Lower leg skin (tissue), 4 donors: Measurements from ENCODE around the gene ZNF716. TPM values are rescaled to one million over a fixed set of nuclear protein-coding genes. Genes with fewer than 3 reads are reported as not detected.
"Not testable (repeated sequence)": the region's sequence is repeated elsewhere in the genome, so short reads cannot be mapped to it uniquely, and the experiment has no call there.

Source experiments
- DNase-seq, 2 donors: peaks; one replicate each; pipeline ENCODE4 v3.0.0-alpha.2; 2019; ENCODE audit warnings: low spot score in 2 of 2
- H3K4me3 ChIP-seq: fragments of 200-600 bp; sonication (generic); 2 replicates; pipeline ENCODE4 v1.5.1; 2017; ENCODE audit warnings: mild to moderate bottlenecking, low read depth; ENCODE audit not compliant: poor library complexity, severe bottlenecking
- CTCF ChIP-seq, 3 donors: fragments of 450-650 bp; IDR thresholded peaks; one replicate each; pipeline ENCODE4 v1.5.1; 2016; ENCODE audit warnings: antibody characterized with exemption in 3 of 3, mild to moderate bottlenecking in 3 of 3, moderate library complexity in 2 of 3
- POLR2A ChIP-seq, 2 donors: fragments of 450-650 bp; IDR thresholded peaks; one replicate each; pipeline ENCODE4 v1.6.1; 2016 to 2017; ENCODE audit warnings: antibody characterized with exemption in 2 of 2, mild to moderate bottlenecking in 1 of 2, moderate library complexity in 1 of 2
- WGBS, 2 donors: methylation state at CpG; one replicate each; pipeline ENCODE4 v1.1.5; 2018; 5-methylcytosine and 5-hydroxymethylcytosine counted together
- intact Hi-C: fragments of 100-400 bp; cut with DNase I; formaldehyde crosslinking; loops from one replicate; pipeline ENCODE4 v1.15.0; 2023; ENCODE audit warnings: low total_unique reads
- total RNA-seq, 4 donors: library from RNA; depleted of rRNA; stranded (reverse); fragments of >200 nt; gene quantifications; one replicate each; pipeline ENCODE4 v1.1.0, GENCODE V29; 2016

Gene ZNF716
- total RNA-seq, 4 donors from 2014 or later = not detected

GRCh38 chr7:57427594-57427993, 22.4 kb upstream of the ZNF716 start:
- WGBS, 2 donors = 84 to 89% methylated on average over 8 of the region's 8 CpGs
- TF ChIP-seq POLR2A (IDR thresholded peaks at IDR 0.05) = no peak
- TF ChIP-seq CTCF (IDR thresholded peaks at IDR 0.05) = no peak
- intact Hi-C loops = no loop called here
- DNase-seq = peak in 1 of 2 donors; percentile 81
- H3K4me3 ChIP-seq = no peak overlapping the region

DNA sequence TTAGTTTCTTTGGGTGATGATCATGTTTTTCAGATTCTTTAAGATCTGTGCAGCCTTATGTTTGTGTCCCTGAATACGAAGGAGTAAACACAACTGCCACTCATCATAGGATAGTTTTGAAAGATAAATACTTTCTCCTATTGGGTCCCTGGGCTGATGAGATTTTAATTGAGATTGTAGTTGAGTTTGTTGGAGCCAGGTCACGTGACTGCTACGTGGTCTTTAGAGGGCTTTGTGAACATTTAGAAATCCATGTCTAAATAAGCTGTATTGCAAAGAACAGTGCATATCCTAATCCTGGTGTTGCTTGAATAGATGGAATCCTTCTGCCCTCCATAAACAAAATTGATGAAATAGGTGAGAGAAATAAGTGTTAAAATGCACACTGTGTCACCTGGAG, 17.4 kb upstream of the ZNF716 start:
- WGBS, 2 donors = 47 to 50% methylated on average over 3 of the region's 3 CpGs
- TF ChIP-seq CTCF (IDR thresholded peaks at IDR 0.05) (no peak), POLR2A (IDR thresholded peaks at IDR 0.05) (no peak)
- no peak for DNase-seq
- intact Hi-C loops = no loop called here
- no peak overlapping the region for H3K4me3 ChIP-seq

DNA sequence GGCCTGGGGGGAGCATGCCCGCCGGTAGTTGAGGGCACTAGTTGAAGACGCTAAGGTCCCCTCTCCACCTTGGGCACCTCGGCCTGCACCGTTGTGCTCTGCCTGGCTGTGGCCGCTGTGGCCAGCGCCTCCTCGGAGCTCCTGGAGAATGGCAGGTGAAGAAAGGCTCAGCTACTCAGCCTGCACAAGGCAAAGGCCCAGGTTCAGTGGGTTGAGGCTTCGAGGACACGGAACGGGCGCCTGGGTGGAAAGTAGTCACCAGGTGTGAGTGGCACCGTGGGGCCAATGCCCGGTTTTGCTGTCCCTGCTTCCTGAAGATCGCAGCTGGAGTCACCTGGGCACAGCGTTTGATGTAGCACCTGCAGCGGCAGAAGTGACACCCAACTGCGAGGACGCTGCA, 12.4 kb upstream of the ZNF716 start:
- no peak overlapping the region for H3K4me3 ChIP-seq
- TF ChIP-seq CTCF (IDR thresholded peaks at IDR 0.05) = no peak
- TF ChIP-seq POLR2A (IDR thresholded peaks at IDR 0.05) = no peak
- no peak for DNase-seq
- intact Hi-C loops = no loop called here
- 91 to 93% methylated on average over 19 of the region's 19 CpGs for WGBS, 2 donors

GRCh38 chr7:57438244-57438643, 11.7 kb upstream of the ZNF716 start:
- intact Hi-C loops = no loop called here
- no peak overlapping the region for H3K4me3 ChIP-seq
- 88 to 93% methylated on average over 6 to 7 of the region's 7 CpGs for WGBS, 2 donors
- TF ChIP-seq CTCF (IDR thresholded peaks at IDR 0.05) = no peak
- TF ChIP-seq POLR2A (IDR thresholded peaks at IDR 0.05) = no peak
- DNase-seq = no peak

DNA sequence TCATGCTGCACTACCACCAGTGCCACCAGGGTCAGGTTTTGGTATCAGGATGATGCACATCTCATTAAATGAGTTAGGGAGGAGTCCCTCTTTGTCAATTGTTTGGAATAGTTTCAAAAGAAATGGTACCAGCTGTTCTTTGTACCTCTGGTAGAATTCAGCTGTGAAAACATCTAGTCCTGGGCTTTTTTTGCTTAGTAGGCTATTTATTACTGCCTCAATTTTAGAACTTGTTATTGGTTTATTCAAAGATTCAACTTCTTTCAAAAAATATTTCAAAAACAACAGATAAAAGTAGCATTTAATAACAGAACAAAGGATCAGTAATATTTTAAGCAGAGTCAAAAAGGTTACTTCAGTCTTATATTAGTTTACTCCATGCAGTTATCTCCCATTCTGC, 6.4 kb upstream of the ZNF716 start:
- DNase-seq = no peak
- intact Hi-C loops = no loop called here
- TF ChIP-seq CTCF (IDR thresholded peaks at IDR 0.05) (no peak), POLR2A (IDR thresholded peaks at IDR 0.05) (no peak)
- H3K4me3 ChIP-seq = no peak overlapping the region

DNA sequence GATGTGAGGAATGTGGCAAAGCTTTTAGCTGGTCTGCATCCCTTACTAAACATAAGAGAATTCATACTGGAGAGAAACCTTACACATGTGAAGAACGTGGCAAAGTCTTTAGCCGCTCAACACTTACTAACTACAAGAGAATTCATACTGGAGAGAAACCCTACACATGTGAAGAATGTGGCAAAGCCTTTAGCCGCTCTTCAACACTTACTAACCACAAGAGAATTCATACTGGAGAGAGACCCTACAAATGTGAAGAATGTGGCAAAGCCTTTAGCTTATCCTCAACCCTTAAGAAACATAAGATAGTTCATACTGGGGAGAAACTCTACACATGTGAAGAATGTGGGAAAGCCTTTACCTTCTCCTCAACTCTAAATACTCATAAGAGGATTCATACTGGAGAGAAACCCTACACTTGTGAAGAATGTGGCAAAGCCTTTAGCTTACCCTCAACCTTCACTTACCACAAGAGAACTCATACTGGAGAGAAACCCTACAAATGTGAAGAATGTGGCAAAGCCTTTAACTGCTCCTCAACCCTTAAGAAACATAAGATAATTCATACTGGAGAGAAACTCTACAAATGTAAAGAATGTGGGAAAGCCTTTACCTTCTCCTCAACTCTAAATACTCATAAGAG, 19.3 kb downstream of the ZNF716 start:
- WGBS, 2 donors = 71 to 72% methylated on average over 3 of the region's 3 CpGs
- DNase-seq, H3K4me3 ChIP-seq, intact Hi-C loops: not testable (repeated sequence)

GRCh38 chr7:57480304-57480703, 30.3 kb downstream of the ZNF716 start:
- intact Hi-C loops, DNase-seq, H3K4me3 ChIP-seq: not testable (repeated sequence)

DNA sequence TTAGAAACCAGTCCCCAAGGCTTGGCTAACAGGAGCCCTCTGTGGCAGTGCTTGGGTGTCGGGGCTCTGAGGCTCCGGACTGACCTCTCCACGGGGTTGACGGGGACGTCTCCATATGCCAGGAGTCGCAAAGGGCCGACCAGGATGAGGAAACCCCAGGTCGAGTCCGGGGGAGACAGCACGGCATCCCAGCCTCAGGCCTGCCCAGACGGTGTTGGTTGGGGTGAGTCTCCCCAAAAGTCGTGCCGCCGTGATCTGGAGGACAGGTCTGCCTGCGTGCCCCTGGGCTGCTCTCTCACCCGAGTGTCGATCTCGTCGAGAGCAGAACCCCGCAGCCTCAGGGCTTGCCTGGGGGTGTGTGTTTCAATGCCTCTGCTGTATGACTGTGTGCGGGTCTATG, 35.0 kb downstream of the ZNF716 start:
- intact Hi-C loops, H3K4me3 ChIP-seq, DNase-seq: not testable (repeated sequence)
- 86 to 87% methylated on average over 21 of the region's 21 CpGs for whole genome bisulfite sequencing, 2 donors
